ENCODE measurements around the gene GPR153.

Gene GPR153

DNA sequence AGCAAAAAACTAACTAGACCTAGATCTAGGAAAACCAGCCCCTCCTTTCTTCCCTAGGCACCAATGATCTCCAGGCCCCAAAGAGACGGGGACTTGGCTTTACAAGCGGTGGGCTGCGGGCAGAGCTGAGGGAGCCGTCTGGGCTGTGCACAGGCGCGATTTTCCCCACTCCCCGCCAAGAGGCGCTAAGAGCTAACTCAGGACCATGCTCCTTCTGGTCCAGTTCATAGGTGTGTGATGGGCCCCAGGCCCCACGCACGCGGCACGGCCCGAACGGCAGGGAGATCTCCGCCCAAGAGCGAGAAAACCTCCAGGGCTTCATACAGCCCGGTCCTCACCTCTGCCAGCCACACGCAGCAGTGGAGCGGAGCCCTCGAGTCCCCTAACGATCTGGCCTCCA is 7.5 kb upstream of the GPR153 start:
- no peak for DNase-seq

- no peak for DNase-seq
These were observed 6.9 kb upstream of the GPR153 start for GRCh38 chr1:6267686-6268322.

DNA sequence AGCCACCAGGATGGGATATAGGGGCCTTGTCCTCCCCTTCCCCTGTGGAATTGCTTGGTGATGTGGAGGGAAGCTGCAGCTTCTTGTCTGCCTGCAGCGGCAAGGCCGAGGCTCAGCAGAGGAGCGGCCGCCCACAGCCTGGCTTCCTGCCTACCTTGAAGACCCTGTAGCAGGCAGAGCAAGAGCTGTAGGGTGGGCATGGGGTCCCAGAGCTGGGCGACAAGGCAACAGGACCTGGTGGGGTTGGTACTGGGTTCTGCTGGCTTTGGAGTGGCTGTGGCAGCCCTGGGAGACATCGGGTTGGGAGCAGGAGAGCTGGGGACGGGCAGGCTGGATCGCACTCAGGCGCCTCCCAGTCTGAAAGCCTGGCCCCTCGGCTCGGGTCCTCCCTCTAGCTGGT is 5.7 kb upstream of the GPR153 start:
- no peak for DNase-seq

DNA sequence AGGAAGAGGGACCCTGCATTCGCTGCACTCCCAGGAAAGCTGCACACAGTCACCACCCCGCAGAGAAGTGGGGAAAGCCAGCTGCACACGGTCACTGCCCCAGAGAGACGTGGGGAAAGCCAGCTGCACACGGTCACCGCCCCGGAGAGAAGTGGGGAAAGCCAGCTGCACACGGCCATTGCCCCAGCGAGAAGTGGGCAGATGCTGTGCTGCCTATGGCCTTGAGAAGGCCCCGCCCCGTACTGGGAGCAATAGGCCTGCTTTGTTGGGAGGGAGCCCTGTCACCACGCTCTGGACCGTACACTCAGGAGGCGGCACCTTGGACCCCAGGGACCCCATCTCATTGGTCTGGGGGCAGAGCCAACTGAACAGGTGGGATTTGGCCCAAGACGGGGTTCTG is 4.3 kb upstream of the GPR153 start:
- no peak for DNase-seq

- DNase-seq = no peak
These were observed 2.8 kb upstream of the GPR153 start for GRCh38 chr1:6263716-6264115.

DNA sequence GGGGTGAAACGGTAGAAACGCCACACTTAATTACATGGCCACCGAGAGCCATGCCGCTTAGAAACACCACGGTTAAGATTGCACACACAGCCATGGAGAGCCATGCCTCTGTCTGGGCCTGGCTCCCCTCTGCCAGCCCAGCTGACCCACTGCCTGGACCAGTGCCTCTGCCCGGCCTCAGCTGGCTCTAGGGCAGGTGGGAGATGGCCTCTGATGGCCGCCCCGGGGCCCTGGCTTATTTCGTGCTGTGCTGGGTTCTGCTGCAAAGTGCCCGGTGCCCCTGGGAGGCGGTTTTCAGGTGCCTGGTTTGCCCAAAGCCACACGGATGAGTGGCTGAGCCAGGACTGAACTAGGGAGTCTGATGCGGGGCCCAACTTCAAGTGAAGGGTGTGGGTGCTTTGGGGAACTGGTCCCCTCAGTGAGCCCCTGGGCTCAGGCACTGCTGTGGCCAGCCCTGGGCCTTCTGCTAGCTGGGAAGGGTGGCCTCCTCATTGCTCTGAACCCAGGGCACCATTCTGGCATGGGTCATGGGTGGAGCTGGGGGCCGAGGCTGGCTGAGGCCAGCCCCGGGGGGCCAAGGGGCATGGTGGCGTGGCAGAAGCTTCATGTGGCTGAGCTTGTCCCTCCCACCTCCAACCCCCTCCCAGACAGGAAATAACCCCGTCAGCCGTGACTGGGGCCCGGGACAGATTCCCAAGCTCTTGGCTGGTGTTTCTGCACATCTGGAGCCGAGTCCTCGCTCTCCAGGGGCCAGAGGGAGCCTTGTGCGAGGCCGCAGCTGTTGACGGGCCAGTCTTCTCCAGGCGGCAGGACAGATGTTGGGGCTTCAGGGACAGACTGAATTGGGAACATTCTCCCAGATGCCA is 1.9 kb upstream of the GPR153 start:
- no peak for DNase-seq

- no peak for DNase-seq
These were observed 707 bp upstream of the GPR153 start for GRCh38 chr1:6261615-6261995.

DNA sequence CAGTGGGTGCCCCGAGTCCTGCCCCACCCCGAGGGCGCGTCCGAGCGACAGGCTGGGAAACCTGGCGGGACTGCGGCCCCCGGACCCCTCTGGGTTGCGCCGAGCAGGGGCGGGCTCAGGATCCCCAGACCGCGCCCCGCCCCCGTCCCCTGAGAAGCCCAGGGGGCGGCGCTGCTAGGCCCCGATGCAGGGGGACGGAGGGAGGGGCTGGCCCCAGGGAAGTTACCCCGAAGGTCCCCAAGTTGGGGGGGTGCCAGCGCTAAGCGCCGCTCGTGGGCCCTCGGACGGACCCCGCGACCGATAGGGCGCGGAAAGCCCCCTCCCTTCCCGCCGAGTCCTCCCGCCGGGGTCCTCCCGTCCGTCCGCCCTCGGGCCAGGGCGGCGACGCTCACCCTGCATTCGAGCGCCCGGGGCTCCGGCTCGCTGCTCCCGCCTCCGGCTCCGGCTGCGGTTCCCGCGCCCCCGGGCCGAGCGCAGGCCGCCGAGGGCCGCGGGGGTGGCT is 414 bp downstream of the GPR153 start:
- no peak for DNase-seq

GRCh38 chr1:6259491-6260362 is 1.2 kb downstream of the GPR153 start:
- DNase-seq = peak; percentile 72

GRCh38 chr1:6258675-6259074 is 2.2 kb downstream of the GPR153 start:
- no peak for DNase-seq

DNA sequence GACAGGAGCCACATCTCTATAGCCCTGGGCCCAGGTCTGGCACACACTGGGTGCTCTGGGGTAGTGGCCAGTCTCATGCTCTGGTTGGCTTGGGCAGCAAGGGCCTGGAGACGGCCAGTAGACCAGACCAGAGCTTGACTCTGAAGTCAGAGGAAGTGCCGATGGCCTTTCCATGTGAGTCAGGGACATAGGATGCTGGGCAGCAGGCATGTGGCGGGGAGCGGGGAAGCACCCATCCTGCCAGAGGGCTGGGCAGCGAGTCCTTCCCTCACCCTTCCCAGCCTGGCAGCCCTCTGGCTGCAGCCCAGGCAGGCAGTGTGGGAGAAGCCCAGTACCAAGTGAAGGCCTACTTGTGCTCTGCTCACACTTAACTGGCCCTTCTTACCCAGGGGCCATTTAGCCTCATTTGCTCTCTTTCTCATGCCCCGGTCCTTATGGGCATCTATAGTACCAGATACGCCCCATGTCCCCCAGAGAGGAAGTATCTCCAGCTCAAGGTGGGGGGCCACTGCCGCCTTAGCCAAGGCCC is 3.3 kb downstream of the GPR153 start:
- DNase-seq = no peak

DNA sequence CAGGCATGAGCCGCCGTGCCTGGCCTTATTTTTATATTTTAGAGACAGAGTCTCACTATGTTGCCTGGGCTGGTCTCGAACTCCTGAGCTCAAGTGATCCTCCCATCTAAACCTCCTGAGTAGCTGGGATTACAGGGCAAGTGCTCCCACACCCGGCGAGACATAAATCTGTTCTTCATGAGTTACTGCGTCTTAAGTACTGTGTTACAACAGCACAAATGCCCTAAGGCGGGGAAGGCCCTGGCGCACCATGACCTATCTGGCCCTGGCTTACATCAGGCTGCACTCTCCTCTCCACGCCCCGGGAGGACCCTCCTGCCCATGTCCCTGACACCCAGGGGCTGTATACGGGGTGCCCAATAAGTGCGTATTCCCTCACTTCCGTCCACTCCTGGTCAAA is 4.3 kb downstream of the GPR153 start:
- DNase-seq = no peak

DNA sequence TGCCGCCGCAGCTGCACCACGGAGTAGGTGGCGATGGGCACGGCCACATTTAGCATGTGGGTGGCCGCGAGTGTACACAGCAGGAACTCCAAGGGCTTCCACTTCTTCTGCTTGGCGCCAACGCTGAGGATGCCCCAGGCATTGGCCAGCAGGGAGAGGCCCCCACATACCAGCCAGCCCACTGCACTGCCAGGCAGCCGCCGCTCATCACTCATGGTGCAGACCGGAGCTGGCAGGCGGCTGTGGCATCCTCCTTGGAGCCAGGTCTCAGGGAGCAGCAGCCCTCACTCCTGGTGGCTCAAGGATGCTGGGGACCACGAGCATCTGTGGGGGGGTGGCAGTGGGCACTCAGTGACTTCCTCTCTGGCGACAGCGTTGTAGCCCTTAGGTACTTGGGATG is 6.2 kb downstream of the GPR153 start:
- no peak for DNase-seq

GRCh38 chr1:6253380-6253779 is 7.5 kb downstream of the GPR153 start:
- DNase-seq = no peak

DNA sequence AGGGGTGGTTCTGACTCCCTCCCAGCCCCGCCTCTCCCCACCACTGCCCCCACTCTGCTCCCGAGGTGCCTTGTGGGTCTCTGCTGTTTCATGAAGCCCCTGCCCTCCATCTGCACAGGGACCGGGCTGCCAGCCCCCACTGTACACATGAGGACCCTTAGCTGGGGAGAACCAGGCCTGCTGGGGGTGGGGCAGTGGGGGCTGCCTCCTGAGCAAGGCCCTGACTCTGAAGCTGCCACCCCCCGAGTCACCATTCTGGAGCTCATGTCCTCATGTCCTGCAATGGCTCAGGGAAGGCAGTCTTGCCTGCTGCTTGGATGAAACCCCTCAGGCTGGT is 8.6 kb downstream of the GPR153 start:
- DNase-seq = no peak

- DNase-seq = no peak
These were observed 9.1 kb downstream of the GPR153 start for GRCh38 chr1:6251681-6252373.

DNA sequence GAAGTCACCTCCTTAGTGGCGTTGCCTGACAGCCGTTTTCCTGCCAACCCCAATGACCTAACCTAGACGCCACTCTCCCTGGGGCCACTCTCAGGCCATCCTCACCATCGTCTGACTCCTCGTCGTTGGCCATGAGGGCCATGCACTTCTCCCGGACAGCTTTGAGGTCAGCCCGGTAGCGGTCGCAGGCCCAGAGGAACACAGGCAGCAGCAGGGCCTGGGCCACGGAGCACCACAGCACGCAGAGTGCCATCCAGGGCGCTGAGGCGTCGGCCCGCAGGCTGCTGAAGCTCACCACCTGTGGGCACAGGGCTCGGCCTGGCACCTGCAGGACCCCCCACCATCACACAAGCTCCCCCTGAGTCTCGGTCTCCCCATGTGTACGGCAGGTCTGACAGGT is 9.7 kb downstream of the GPR153 start:
- no peak for DNase-seq

- no peak for DNase-seq
These were observed 10.9 kb downstream of the GPR153 start for GRCh38 chr1:6249739-6250689.

- no peak for DNase-seq
These were observed 11.8 kb downstream of the GPR153 start for GRCh38 chr1:6248932-6249738.

- no peak for DNase-seq
These were observed 12.6 kb downstream of the GPR153 start for GRCh38 chr1:6248161-6248776.
